NCI-H2107 treated with DMSO at 0.1 percent for 48 hours (cell line): Measurements from ENCODE around the gene RER1.

ENCODE experiments used
- DNase-seq: peaks from one replicate; lab custom pipeline; 2025; ENCODE audit not compliant: unreplicated experiment; lab: John Stamatoyannopoulos, UW

RER1 gene

DNA sequence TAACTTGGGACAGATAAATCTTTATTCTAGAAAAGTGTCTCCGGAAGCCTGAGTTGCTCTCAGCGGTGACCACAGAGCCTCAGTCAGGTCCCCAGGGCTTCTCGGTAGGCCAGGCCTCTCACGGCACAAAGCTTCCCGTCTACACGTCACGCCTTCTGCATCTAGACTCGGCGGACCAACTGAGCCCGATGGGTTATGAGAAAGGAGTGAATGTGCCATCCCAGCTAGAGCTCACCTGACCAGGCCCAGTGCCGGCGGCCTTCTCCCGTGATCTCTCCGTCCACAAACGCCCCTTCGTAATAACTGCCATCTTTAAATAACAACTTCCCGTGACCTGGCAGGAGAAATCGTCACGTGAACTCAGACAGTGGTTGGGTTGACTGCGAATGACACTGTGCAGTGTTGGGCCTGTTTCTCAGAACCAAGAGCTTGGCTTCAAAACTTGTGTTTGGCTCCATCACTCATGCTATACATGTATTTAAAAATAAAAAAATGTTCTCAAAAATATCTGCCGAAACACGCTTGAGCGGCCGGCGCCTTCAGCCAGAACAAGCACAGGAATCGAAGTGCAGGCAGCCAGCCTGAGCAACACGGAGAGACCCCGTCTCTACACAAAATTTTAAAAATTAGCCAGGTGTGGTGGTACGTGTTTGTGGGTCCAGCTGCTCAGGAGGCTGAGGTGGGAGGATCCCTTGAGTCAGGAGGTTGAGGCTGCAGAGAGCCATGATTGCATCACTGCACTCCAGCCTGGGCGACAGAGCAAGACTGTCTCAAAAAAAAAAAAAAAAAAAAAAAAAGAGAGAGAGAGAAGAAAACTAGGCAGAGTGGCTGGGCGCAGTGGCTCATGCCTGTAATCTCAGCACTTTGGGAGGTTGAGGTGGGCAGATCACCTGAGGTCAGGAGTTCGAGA is 3.4 kb upstream of the RER1 start:
- no peak for DNase-seq

DNA sequence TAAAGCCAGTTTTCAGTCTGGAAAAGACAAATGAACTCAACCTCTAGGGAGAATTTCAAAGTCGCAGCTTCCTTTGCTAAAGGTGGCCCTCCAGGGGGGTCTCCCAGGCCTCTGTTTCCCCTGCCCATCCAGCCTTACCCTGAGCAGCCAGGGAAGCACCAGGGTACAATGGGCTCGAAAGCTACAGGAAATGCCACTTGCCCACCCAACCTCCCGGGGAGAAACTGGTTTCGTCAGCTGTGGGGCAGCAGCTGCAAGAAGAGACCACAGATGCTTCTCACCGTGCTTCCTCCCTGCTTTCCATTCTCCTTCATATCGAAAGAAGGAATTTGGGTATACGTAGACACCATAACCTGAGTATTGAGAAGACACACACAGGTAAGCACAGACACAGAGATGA is 2.0 kb upstream of the RER1 start:
- DNase-seq, result no peak

DNA sequence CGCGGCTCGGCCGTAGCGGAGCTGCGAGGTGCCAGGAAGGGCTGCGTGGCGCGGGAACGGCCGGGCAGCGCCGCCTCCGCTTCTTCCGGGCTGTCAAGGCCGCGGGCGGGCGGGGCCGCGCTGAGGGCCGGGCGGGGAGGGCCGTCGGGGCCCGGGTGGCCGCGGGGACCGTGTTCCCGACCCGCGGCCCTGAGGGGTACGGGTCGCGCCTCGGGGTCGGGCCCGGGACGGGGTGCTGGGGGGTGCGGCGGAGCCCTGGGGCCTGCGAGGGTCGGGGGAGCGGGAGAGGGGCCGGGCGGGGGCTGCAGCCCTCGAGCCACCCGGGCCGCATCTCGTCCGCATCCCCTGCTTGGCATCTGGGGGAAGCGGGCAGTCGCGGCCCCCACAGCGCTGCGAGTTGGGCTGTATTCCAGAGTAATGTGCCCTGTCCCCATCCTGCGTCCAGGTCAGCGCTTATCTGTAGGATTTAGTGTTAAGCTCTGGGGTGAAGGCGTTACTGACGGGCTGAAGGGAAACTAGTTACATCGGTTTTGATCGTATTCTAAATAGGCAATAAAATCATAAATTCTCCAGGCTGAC is 379 bp downstream of the RER1 start:
- no peak for DNase-seq

DNA sequence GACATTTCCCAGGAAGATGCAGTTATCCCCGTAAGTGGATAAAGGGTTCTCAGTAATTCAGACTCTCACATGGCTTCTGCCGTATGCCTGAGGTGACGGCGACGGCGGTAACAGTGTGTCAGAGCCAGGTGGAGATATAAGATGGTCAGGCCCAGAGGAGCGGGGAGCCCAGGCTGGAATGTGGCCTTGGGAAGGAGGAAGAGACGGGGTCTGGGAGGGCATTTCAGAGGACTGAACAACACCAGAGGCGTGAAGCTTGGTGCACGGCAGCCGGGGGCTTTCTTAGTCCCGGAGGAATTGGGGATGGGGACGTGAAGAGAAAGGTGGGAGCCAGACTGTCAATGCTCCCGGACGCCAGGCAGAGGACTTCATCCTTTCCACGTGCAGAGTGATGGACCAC is 1.0 kb downstream of the RER1 start:
- no peak for DNase-seq

DNA sequence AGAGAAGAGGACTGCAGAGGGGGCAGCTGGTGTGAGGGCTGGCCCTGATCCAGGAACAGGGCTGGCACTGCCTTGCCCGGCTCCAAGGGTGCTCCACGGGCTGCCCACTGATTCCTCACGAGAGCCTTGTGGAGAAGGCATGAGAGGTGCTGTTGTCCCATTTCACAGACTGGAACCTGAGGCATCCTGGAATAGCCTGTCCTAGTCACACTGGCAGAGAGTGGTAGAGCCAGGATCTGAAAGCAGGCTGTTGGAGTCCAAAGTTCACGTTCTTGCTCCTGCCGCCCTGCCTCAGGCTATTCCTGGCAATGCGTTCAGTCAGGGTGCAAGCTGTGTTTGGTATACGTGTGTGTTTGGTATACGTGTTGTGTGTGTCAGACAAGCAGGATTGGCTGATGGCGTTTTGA is 1.8 kb downstream of the RER1 start:
- DNase-seq, result no peak

DNA sequence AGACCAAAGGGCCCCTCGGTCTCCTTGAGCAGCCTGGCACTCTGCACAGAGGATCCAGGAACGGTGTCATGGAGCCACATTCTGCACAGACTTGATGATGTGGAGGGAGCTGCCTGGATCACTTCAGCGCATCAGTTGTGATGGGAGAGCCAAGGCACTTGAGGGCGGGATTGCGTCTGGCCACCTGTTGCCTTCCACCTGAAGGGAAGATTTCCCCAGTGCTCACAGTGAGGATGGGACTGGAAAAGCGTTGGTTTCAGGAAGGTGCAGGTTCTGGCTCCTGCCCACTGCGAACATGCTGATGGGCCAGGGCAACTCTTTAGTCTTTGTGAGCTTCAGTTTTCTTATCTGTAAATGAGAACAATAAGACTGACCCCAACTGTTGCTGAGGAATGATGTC is 2.6 kb downstream of the RER1 start:
- no peak for DNase-seq

DNA sequence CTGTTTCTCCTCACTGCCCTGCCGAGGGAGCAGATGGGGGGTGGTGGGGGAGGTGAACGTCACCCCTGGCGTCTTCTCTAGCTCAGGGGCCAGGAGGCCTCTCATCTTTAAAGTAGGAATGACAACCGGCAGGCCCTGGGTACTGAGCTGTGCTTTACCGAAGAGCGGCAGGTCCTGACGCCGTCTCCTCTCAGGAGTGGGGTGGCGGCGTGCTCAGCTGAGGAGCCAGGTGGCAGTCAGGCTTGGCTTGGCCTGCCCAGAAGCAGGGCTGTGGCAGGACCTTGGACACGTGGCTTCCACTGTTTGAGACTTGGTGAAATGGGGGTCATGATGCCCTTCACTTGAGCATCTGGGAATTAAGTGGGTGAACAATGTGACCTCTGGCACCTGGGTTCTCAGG is 3.1 kb downstream of the RER1 start:
- no peak for DNase-seq

DNA sequence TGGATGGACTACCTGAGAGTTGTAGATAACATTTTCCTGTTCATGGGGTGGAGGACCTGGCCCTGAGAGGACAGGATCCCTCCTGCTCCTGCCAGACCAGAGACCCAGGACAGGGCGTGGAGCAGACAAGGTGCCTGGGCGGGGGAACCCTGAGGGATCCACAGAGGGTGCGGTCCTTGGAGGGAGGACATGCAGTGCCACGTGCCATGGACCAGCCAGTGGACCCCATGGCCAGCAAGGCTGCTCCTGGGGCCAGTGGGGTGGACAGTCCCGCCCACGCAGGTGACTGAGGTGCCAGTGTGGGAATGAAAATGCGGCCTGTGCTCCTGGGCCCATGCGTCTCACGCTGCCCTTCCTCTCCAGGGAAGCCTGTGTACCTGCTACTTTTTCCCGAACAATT is 3.6 kb downstream of the RER1 start:
- no peak for DNase-seq

DNA sequence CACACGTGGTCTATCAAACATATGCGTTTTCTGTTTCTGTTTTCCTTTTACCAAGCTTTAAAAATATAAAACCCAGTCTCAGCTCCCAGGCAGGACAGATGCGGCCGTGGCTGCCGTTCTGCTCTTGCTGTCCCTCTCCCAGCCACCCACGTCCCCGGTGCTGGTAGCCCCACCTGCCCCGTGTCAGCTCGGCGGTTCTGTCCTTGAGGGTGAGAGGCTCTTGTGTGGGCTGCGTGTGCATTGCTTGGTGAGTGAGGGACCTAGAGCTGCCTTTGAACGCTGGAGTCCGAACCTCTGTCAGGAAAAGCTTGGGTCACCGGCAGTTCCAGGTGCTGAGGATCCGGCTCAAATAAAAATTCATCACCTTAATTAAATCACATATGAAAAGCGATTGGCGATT is 4.4 kb downstream of the RER1 start:
- no peak for DNase-seq

DNA sequence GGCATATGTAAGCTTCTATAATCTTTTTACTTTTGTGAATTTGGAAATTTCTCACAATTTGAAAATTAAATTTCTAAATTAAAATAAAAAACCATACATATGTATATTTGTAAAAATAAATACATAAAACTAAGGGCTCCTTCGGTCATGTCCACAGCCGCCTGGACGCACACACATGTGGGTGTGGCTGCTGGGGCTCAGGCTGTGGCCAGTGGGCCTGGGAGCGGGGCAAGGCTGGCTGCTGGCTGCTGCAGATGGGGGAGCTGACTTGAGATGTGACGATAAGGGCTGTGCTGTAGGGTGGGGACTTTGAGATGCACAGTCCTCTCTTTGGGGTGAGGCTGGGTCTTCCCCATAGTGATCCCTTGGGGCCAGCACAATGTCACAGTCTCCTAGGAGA is 4.8 kb downstream of the RER1 start:
- DNase-seq, result no peak

DNA sequence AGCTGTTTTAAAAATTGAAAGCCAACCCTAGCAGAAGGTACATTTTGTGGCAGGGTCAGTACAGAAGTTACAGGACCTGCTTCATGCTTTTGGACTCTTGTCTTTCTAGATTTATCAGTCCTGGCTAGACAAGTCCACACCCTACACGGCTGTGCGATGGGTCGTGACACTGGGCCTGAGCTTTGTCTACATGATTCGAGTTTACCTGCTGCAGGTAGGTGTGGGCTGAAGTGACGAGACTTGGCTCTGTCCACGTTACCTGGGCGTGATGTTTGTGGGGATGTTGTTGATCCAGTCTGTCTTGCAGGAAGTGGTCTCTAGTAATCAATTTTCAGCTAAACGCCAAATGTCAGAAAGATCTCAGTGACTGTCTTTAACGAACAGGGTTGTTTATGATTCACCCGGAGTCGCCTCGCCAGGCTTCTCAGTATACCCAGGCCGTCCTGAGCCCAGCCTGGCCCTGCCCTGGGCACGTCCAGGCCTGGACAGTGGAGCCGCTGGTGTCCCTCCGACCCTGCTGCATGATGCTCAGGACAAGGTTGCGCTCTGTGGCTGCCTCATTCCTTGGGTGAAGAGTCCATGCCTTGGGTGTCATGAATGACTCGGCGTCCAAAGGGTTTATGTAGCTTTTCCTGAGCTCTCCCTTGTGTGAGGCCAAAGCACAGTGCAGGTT is 5.5 kb downstream of the RER1 start:
- DNase-seq, result no peak

DNA sequence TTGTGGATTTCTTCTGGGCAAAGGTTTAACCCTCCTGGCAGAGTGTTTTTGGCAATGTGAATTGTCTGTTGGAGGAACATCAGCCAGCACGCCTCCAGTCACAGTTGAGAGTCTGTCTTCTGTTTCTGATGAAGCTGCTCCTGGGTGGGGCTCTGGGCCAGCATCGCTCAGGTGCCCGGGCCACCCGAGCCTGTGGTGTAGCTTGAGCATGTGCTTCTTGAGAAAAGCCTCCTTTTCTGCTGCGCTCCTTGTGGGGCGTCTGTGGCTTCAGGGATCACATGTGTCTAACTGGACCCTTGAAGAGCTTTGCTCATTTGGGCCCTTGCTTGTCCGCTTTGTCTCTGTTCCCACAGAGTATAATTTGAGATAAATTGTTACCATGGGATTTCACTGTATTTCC is 7.2 kb downstream of the RER1 start:
- DNase-seq, result no peak

DNA sequence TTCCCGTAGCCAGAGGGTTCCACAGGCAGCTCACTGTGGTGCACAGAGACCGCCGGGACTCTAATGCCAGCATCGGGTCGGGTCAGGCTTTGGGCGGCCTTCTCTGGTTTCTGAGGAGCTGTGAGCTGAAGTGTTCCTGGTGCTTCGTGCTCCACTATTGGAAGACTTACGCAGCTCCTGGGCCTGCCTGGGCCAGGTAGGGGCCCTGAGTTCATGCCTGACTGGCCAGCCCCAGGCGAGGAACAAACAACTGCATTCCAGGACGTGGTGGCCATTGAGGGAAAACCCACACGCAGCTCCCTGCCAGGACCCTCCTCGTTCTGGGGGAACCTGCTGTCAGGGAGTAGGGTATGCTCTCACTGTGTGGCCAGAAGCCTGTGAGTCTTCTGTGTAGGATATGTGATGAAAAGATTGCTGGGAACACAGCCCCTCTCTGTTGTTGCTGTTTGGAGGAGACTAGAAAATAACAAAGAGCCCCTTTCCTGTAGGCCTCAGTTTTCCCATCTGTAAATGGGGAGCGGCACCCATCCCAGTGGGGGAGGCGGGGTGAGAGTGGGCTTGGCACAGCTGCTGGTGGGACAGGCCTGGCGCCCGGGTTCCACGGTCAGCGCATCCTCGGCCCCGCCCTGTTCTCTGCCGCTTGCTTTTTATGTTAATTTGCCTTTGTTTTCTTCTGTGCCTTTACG is 8.4 kb downstream of the RER1 start:
- DNase-seq, result no peak

DNA sequence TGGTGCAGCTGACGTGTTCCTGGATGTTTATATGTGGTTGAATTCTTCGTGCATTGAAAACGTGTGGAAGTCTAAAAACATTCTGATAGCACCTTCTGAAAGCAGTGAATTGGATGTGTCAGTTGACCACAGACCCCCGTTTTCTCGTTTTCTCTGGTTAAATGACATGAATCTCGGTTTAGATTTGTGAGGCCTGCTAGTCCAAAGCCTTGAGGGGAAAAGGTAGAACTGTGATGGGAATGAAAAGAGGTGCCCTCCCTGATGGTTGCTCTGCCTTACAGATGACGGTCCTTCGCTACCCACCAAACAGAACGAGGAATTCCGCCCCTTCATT is 8.9 kb downstream of the RER1 start:
- DNase-seq, result no peak

DNA sequence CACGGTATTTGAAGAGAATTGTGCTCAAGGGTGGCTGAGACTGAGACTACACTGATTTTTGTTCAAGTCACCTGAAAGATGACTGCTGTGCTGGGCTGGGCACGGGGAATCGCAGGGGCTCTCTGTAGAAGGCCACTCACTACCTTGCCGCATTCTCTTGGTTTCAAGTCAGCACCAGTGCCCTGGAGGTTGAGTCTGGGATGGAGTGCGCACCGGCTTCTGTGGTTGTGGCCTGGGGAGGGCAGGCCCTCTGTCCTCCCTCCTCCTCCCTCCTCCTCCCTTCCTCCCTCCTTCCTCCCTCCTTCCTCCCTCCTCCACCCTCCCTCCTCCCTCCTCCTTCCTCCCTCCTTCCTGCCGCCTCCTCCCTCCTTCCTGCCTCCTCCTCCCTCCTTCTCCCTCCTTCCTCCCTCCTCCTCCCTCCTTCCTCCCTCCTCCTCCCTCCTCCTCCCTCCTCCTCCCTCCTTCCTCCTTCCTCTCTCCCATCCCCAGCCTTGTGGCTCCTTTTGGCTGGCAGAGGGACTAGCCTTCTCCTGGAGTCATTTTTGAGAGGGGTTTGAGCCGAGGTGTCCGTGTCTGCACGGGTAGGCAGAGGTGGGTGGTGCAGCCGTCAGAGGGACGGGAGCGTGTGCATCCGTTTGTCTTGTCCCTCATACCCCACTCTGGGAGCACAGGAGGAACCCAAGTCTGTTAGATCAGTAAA is 9.5 kb downstream of the RER1 start:
- DNase-seq, result no peak

DNA sequence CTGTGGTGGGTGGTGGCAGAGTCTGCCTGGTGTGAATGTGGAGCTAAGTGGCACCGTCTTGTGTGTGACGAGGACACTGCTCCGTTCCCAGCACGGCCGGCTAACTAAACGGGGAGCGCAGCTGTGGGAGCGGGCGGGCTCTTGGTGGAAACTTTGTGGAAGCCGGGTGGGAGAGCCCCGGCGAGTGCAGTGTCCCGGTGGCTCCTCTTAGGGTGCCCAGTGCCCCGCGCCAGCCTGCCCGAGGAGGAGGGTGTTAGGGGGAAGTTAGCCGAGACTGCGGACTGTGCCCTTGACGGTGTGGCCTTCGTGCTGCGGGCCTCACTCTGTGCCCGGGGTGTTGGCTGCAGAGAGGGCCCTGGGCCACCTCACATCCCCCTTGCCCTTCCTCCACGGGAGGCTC is 10.8 kb downstream of the RER1 start:
- DNase-seq, result no peak

DNA sequence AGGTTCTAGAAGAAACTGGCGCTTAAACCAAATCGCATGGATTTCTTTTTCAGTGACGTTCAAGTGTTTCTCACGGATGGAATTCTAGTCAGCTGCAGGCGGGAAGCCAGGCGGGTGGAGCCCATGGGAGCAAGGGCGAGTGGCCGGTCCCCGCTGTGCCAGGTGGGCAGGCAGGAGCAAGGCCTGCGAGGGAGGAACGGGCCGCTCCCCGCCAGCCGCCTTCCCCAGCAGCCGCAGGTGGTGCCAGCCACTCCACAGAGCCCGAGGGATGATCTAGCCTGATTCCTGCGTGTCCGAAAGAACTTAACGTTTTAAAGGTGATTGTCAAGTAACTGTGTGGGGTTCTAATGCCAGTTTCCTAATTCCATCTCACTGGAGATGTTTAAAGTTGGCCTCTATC is 11.6 kb downstream of the RER1 start:
- DNase-seq, result no peak

DNA sequence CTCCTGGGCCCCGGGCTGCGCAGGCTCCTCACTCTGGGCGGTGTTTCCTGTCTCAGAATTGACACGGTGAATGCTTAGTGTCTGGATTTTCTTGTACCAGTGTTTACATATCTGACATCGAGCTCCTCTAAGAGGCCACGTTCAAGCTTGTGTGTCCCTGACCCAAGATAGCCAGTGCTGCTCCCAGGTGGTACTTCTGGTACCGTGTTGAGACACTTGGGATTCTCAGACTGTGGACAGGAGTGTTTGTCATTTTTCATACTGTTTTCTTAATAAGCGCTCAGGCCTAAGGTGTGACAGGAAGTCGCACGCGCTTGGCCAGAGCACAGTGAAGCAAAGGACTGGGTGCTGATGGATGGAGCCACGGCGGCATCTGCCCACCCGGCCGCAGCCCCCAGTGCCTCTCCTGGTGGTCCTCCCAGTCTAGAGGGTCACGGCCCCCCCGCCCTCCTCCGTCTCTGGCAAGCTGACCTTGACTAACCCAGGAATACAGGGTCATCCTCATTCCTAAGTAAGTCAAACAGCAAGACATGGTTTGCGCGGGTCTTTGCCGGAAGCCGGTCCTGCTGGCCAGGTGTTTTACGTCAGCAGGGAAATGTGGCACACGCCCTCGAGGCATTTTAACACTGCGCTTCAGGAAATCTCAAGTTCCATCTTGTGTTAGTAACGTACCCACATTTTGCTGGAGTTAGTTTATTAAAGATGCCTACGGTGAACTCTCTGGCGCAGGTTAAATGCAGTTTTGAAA is 12.7 kb downstream of the RER1 start:
- no peak for DNase-seq

DNA sequence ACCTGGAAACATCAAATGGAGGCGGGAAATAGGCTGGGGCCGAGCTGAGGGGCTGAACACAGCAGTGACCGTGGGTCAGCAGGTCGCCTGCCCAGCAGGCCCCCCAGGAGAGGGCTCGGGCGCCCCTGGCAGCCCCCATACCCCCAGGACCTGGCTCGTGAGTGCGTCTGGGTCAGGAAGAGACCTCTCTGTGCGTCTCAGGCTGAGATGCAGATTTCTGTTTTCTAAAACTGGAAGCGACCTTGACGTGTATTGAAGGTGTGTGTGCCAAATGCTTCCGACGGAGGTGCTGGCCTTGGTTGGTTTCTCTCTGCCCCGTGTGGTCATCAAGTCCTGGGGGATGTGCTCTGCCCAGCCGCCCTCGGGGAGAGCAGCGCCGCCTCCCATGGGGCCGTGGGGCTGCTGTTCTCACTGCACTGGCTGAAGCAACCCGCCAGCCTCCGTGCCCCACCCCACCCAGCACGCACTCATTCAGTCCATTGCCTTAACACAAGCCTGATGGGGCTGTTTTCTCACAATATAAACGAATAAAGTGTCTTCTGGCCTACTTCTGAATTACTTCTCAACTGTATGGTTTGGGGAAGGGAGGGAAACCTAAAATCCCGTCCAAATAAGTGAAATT is 13.4 kb downstream of the RER1 start:
- DNase-seq, result no peak
